ENCODE measurements around the gene MAPKAP1.

GRCh38 chr9:125626187-125626586 lies 80.8 kb downstream of the MAPKAP1 start:
- no peak for TF ChIP-seq EZH2 (IDR thresholded peaks at IDR 0.05)
- TF ChIP-seq POLR2AphosphoS5 (IDR thresholded peaks at IDR 0.05; ENCODE audit: borderline replicate concordance, low read depth, low read length): no peak
- no peak for TF ChIP-seq FOXP2 (optimal IDR thresholded peaks at IDR 0.05; ENCODE audit: control extremely low read depth, extremely low read length, insufficient read depth)
